HUDEP-2 (cell line): ENCODE data around the gene PATJ.
"Not testable (repeated sequence)": the region's sequence is repeated elsewhere in the genome, so short reads cannot be mapped to it uniquely, and the experiment has no call there.

ENCODE experiments used
- DNase-seq, 76 experiments: peaks; one replicate each; lab custom pipeline; 2025; ENCODE audit not compliant: unreplicated experiment in 76 of 76; lab: John Stamatoyannopoulos, UW

Gene PATJ

DNA sequence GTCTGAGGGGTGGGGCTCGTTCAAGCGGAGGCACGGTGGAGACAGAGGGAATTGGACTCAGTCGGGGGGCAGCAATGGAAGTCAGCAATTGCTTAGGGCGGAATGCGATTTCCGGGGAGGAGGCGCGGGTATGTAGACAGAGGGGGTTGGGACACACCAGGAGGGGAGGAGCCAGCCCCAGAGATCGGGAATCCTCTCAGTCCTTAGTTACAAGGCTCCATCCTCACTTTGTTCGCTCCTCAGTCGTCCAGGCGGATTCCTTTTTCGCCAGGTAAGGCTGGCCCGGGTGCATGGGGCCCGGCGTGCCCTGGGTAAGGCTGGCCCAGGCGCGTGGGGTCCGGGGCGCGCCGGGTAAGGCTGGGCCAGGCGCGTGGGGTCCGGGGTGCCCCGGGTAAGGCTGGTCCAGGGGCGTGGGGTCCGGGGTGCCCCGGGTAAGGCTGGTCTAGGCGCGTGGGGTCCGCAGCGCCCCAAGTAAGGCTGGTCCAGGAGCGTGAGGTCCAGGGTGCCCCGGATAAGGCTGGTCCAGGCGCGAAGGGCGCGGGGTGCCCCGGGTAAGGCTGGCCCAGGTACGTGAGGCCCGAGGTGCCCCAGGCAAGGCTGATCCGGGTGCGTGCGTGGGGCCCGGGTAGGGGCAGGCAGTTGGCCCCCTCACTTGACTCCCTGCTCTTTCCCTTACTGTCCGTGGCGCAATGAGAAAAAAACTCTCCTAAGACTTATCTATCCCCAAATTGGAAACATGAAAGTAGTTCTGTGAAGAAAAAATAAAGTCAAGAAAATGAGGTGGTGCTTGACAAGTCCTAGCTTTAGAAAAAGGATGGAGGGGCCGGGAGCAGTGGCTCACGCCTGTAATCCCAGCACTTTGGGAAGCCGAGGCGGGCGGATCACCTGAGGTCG is 452.6 kb downstream of the PATJ start, which contains the start of gene L1TD1:
L1TD1 (plus strand) TSS at position 199 of the 894 bp plus-strand sequence. CDS start 11,780 bp downstream, outside the sequence.
- no peak for DNase-seq

DNA sequence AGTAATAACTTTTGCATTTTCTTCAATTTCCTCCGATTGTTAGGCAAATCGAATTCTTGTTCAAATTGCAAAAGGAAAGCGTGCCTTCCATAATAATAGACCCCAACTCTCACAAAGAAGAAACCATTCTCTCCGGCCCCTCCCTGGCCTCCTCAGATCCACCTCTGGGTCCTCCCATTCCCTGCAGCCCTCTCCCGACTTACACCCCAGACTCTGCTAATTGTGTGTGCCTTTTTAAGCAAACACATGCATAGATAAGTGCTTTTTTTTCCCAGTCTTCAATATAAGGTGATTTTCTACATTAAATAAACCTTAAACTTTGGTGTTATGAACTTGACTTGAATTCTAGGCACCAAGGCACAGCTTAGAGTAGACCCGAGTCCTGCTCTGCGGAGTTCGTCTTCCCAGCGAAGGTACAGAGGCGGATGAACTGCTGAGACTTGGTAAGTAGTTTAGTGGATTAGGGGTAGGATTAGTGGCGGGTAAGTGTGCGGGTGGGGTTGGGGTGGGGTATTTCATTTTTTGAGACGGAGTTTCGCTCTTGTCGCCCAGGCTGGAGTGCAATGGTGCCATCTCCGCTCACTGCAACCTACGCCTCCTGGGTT is 453.9 kb downstream of the PATJ start:
- no peak for DNase-seq

- no peak for DNase-seq
Observed at GRCh38 chr1:62198069-62198780, 455.9 kb downstream of the PATJ start.

DNA sequence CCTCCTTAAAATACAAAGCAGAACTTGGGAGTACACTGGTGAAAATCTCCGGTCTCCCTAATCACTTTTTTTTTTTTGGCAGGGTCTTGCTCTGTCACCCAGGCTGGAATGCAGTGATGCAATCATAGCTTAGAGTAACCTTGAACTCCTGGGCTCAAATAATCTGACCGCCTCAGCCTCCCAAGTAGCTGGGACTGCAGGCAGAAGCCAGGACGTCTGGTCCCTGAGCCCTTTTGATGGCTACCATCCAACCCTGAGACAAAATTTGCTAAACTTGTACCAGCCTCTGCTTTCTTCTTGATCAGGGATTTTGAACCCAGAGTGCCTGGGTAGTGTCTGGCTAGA is 456.5 kb downstream of the PATJ start:
- no peak for DNase-seq

DNA sequence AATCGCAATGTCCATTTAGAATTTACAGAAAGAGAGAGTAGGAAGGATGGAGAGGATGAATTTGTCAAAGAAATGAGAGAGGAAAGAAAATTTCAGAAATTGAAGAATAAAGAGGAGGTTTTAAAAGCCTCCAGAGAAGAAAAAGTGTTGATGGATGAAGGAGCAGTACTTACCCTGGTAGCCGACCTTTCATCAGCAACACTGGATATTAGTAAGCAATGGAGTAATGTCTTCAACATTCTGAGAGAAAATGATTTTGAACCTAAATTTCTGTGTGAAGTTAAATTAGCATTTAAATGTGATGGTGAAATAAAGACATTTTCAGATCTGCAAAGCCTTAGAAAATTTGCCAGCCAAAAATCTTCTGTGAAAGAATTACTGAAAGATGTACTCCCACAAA is 464.9 kb downstream of the PATJ start:
- DNase-seq, result no peak

DNA sequence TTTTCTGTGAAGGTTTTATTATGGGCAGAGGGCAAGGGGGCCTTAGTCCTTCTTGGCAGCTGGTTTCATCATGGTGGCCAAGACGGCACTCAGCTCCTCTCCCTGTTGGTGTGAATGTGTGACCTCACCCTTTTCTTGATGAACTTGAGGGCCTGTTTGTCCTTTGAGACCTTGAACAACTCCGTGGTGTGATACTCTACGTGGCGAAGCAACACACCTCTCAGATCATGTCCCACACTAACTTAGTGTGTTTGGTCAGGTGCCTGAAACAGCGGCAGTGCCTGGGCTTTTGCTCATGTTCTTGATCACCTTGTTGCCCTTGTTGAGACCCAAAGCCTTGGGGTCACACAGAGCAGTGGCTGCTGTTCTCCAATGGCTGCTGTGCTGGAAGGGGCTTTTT is 465.8 kb downstream of the PATJ start:
- DNase-seq, result no peak

- no peak for DNase-seq
Observed at GRCh38 chr1:62208970-62209369, 466.7 kb downstream of the PATJ start.

DNA sequence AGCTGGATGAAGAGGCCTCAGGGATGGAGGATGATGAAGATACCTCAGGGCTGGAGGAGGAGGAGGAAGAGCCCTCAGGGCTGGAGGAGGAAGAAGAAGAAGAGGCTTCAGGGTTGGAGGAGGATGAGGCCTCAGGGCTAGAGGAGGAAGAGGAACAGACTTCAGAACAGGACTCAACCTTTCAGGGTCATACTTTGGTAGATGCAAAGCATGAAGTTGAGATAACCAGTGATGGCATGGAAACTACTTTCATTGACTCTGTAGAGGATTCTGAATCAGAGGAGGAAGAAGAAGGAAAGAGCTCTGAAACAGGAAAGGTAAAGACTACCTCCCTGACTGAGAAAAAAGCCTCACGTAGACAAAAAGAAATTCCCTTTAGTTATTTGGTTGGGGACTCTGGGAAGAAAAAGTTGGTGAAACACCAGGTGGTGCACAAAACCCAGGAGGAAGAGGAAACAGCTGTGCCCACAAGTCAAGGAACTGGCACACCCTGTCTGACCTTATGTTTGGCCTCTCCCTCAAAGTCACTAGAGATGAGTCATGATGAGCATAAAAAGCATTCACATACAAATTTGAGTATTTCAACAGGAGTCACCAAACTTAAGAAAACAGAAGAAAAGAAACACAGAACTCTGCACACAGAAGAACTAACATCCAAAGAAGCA is 467.8 kb downstream of the PATJ start:
- DNase-seq, result no peak

- DNase-seq, result no peak
Observed at GRCh38 chr1:62210960-62211359, 468.7 kb downstream of the PATJ start.

DNA sequence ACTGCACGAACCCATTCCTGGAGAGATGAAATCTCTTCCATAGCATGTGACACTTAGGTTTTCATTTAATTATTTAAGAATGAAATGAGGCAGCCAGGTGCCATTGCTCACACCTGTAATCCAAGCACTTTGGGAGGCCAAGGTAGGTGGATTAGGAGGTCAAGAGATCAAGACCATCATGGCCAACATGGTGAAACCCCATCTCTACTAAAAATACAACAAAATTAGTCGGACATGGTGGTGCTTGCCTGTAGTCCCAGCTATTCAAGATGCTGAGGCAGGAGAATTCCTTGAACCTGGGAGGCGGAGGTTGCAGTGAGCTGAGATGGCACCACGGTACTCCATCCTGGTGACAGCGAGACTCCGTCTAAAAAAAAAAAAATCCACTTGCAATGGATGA is 470.1 kb downstream of the PATJ start:
- DNase-seq, result no peak

DNA sequence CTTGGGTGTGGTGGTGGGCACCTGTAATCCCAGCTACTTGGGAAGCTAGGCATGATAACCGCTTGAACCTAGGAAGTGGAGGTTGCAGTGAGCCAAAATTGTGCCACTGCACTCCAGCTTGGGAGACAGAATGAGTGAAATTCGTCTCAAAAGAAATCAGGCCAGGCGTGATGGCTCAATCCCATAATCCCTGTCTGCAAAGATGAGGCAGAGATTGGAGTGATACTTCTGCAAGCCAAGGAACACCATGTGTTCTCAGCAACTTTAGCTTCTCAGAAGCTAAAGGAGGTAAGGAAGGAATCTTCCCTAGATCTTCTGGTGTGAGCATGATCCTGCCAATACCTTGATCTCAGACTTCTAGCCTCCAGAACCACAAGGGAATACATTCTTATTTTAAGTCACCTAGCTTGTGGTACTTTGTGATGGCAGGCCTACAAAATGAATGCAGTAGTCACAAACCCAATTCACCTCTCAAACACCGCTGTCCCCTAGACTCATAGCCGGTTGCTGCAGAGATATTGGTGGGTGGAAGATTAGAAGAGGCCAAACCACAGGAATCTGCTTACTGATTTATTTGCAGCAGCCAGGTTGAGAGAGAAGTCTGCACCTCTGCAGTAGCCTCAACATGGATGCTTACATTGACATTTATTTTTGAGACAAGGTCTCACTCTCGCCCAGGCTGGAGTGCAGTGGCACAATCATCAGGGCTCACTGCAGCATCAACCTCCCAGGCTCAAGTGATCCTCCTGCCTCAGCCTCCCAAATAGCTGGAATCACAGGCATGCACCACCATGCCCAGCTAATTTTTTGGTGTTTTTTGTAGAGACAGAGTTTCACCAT is 471.0 kb downstream of the PATJ start:
- DNase-seq, result no peak

- DNase-seq, result no peak
Observed at GRCh38 chr1:62218604-62219003, 476.3 kb downstream of the PATJ start.

- not testable (repeated sequence) for DNase-seq
Observed at GRCh38 chr1:62220456-62220855, 478.2 kb downstream of the PATJ start.

DNA sequence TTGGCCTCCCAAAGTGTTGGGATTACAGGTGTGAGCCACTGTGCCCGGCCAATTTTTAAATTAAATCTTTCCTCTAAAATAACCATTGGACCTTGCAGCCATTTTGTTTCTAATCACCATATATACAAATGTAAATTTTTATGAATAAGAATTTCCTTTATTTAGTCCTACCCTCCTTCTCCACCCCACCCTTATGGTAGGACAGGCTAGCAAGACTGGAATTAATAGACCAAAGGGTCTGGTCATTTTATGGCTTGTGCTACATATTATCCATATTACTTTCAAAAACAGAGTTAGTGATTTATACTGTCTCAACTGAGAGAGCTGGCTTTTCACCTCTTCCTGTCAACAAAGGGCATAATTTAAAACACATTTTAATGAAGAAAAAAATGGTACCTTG is 478.9 kb downstream of the PATJ start:
- no peak for DNase-seq

DNA sequence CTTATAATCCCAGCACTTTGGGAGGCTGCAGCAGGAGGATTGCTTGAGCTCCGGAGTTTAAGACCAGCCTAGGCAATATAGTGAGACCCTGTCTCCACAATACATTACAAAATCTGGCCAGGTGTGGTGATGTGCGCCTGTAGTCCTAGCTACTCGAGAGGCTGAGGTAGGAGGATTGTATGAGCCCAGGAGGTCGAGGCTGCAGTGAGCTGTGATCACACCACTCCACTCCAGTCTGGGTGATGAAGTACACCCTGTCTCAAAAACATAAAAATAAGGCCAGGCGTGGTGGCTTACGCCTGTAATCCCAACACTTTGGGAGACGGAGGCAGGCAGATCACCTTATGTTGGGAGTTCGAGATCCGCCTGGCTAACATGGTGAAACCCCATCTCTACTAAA is 480.0 kb downstream of the PATJ start:
- DNase-seq, result no peak

DNA sequence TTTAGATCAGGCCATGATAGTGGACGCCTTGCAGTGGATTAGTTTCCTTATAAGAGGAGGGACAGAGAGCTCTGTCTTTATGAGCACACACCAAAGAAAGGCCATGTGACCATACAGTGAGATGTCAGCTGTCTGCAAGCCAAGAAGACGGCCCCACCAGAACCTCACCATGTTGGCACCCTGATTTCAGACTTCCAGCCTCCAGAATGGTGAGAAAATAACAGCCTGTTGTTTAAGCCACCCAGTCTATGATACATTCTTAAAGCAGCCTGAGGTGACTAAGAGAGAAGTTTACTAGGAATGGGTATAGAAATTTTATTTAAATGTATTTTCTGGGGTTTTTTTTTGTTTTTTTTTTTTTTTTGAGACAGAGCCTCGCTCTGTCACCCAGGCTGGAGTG is 481.9 kb downstream of the PATJ start:
- no peak for DNase-seq

- no peak for DNase-seq
Observed at GRCh38 chr1:62227496-62227895, 485.2 kb downstream of the PATJ start.
